Measurements from ENCODE around the gene EPHB2. TPM values are rescaled to one million over a fixed set of nuclear protein-coding genes. Genes with fewer than 3 reads are reported as not detected.

EPHB2 gene
- total RNA-seq, 2 experiments from 2014 or later, result 0.13 TPM; not detected in 1

GRCh38 chr1:22812092-22812880 lies 101.6 kb downstream of the EPHB2 start:
- ChIA-PET CTCF (interaction anchor here (1.2 kb wide), 1 partner anchor 107 kb away, joined by 4 read pairs; no protein-coding TSS in a partner anchor), POLR2A (no interaction called here)
- no peaks in the 10 kb centered on the region for H3K36me3 Mint-ChIP-seq (ENCODE audit: low read depth)
- TF ChIP-seq CTCF (IDR thresholded peaks at IDR 0.05), result no peak
- H3K27ac Mint-ChIP-seq, result no peak overlapping the region
- intact Hi-C loops (cut with micrococcal nuclease), result no loop called here
- H3K4me3 Mint-ChIP-seq, result no peak overlapping the region
- no peaks in the 10 kb centered on the region for H3K27me3 Mint-ChIP-seq
- ATAC-seq, result no peak
- H3K9me3 Mint-ChIP-seq, result no peaks in the 10 kb centered on the region
- no peaks in the 10 kb centered on the region for H3K4me1 Mint-ChIP-seq (ENCODE audit: low read depth)
- no peak for DNase-seq

GRCh38 chr1:22812993-22813790 lies 102.6 kb downstream of the EPHB2 start:
- H3K4me3 Mint-ChIP-seq, result no peak overlapping the region
- H3K4me1 Mint-ChIP-seq (ENCODE audit: low read depth), result no peaks in the 10 kb centered on the region
- CTCF ChIA-PET, result interaction anchor here (1.2 kb wide), 1 partner anchor 108 kb away, joined by 4 read pairs; no protein-coding TSS in a partner anchor
- TF ChIP-seq CTCF (IDR thresholded peaks at IDR 0.05), result no peak
- intact Hi-C loops (cut with micrococcal nuclease), result no loop called here
- no peak for DNase-seq
- POLR2A ChIA-PET, result no interaction called here
- no peaks in the 10 kb centered on the region for H3K9me3 Mint-ChIP-seq
- ATAC-seq, result no peak
- no peaks in the 10 kb centered on the region for H3K36me3 Mint-ChIP-seq (ENCODE audit: low read depth)
- no peaks in the 10 kb centered on the region for H3K27me3 Mint-ChIP-seq
- no peak overlapping the region for H3K27ac Mint-ChIP-seq

GRCh38 chr1:22814176-22815042 lies 103.8 kb downstream of the EPHB2 start:
- no peak overlapping the region for H3K27ac Mint-ChIP-seq
- no peak for DNase-seq
- no peaks in the 10 kb centered on the region for H3K9me3 Mint-ChIP-seq
- no peak for TF ChIP-seq CTCF (IDR thresholded peaks at IDR 0.05)
- no peaks in the 10 kb centered on the region for H3K4me1 Mint-ChIP-seq (ENCODE audit: low read depth)
- CTCF ChIA-PET, result no interaction called here
- intact Hi-C loops (cut with micrococcal nuclease), result no loop called here
- ATAC-seq, result no peak
- no peaks in the 10 kb centered on the region for H3K36me3 Mint-ChIP-seq (ENCODE audit: low read depth)
- no peaks in the 10 kb centered on the region for H3K27me3 Mint-ChIP-seq
- H3K4me3 Mint-ChIP-seq, result no peak overlapping the region
- POLR2A ChIA-PET, result no interaction called here

- no peaks in the 10 kb centered on the region for H3K27me3 Mint-ChIP-seq
- no peak for DNase-seq
- POLR2A ChIA-PET, result no interaction called here
- H3K36me3 Mint-ChIP-seq (ENCODE audit: low read depth), result no peaks in the 10 kb centered on the region
- CTCF ChIA-PET, result no interaction called here
- no peak overlapping the region for H3K4me3 Mint-ChIP-seq
- no peaks in the 10 kb centered on the region for H3K9me3 Mint-ChIP-seq
- H3K27ac Mint-ChIP-seq, result no peak overlapping the region
- no peaks in the 10 kb centered on the region for H3K4me1 Mint-ChIP-seq (ENCODE audit: low read depth)
- no peak for ATAC-seq
- TF ChIP-seq CTCF (IDR thresholded peaks at IDR 0.05), result no peak
- intact Hi-C loops (cut with micrococcal nuclease), result no loop called here
These were observed 104.4 kb downstream of the EPHB2 start for GRCh38 chr1:22815043-22815365.

Data from activated CD8-positive, alpha-beta T cell treated with anti-CD3 and anti-CD28 coated beads for 36 hours (primary cell).